Vagina (tissue), 2 donors: ENCODE data around the gene DMTF1. TPM values are rescaled to one million over a fixed set of nuclear protein-coding genes. Genes with fewer than 3 reads are reported as not detected.
"Not testable (repeated sequence)": the region's sequence is repeated elsewhere in the genome, so short reads cannot be mapped to it uniquely, and the experiment has no call there.

Source experiments
- DNase-seq, 2 donors: peaks; one replicate each; pipeline ENCODE4 v3.0.0-alpha.2; 2017; ENCODE audit errors: extremely low spot score in 2 of 2
- H3K27ac ChIP-seq: fragments of 200-600 bp; sonication (generic); one replicate; pipeline ENCODE4 v1.5.1; 2019
- H3K27me3 ChIP-seq: fragments of 200-600 bp; sonication (generic); one replicate; pipeline ENCODE4 v1.5.1; 2019
- H3K36me3 ChIP-seq, 2 donors: fragments of 200-600 bp; sonication (generic); one replicate each; pipeline ENCODE4 v1.5.1; 2017 to 2019
- H3K4me1 ChIP-seq: fragments of 200-600 bp; sonication (generic); one replicate; pipeline ENCODE4 v1.5.1; 2019
- H3K4me3 ChIP-seq, 2 donors: fragments of 200-600 bp; sonication (generic); 1 replicate in 1 of 2; 2 replicates in 1 of 2; pipeline ENCODE4 v1.5.1; 2016 to 2019
- H3K9me3 ChIP-seq: fragments of 200-600 bp; sonication (generic); one replicate; pipeline ENCODE4 v1.5.1; 2019
- CTCF ChIP-seq, 3 experiments: fragments of 450-650 bp in 2 of 3; fragments of 200-600 bp in 1 of 3; sonication (generic) in 1 of 3; IDR thresholded peaks; one replicate each; pipeline ENCODE4 v1.5.1; 2017 to 2019; ENCODE audit warnings: antibody characterized with exemption in 3 of 3, mild to moderate bottlenecking in 2 of 3, moderate library complexity in 2 of 3
- POLR2A ChIP-seq, 2 donors: fragments of 450-650 bp; IDR thresholded peaks; one replicate each; pipeline ENCODE4 v1.6.1; 2017; ENCODE audit warnings: antibody characterized with exemption in 2 of 2, mild to moderate bottlenecking in 2 of 2, moderate library complexity in 2 of 2
- POLR2AphosphoS5 ChIP-seq, 2 donors: sonication (generic); formaldehyde crosslinking; IDR thresholded peaks; one replicate each; pipeline ENCODE4 v1.9.0; 2017; ENCODE audit warnings: antibody characterized with exemption in 2 of 2, mild to moderate bottlenecking in 2 of 2, low read depth in 1 of 2; ENCODE audit not compliant: insufficient read depth in 1 of 2
- intact Hi-C: fragments of 100-400 bp; cut with DNase I; formaldehyde crosslinking; loops from one replicate; pipeline ENCODE4 v1.15.1; 2023
- total RNA-seq: library from RNA; depleted of rRNA; stranded (reverse); fragments of >200 nt; gene quantifications from one replicate; pipeline ENCODE4 v1.2.3, GENCODE V29; 2016

The DMTF1 gene
- total RNA-seq, 1 donor from 2014 or later = 86.9 TPM

GRCh38 chr7:87110778-87111177, 41.5 kb upstream of the DMTF1 start:
- H3K27ac ChIP-seq = no peak overlapping the region
- H3K9me3 ChIP-seq = no peaks in the 10 kb centered on the region
- no peak for DNase-seq
- H3K4me3 ChIP-seq = no peak overlapping the region
- no peaks in the 10 kb centered on the region for H3K36me3 ChIP-seq
- no peak for TF ChIP-seq POLR2AphosphoS5 (IDR thresholded peaks at IDR 0.05; ENCODE audit: insufficient read depth in 1 of 2, low read depth in 1 of 2)
- TF ChIP-seq POLR2A (IDR thresholded peaks at IDR 0.05) = no peak
- no peak for TF ChIP-seq CTCF (IDR thresholded peaks at IDR 0.05)
- H3K27me3 ChIP-seq = no peaks in the 10 kb centered on the region
- H3K4me1 ChIP-seq = no peaks in the 10 kb centered on the region
- intact Hi-C loops = no loop called here

DNA sequence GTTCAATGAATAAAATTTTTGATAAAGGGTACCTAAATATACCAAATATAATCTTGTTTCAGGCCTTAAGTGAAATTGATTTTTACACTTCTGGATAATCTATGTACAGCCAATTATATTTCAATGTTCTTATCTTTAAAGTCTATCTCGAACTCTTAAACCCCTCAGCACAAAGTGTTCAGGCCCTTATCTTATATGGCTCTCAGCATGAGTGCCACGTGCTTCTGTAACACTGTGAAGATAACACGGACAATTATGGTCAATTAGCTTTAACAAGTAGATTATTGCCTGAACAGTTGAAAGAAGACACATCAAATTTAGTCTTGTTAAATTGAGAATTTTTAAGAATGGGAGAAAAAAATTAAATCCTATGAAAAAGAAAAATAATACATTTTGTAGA, 40.4 kb upstream of the DMTF1 start:
- TF ChIP-seq POLR2AphosphoS5 (IDR thresholded peaks at IDR 0.05; ENCODE audit: insufficient read depth in 1 of 2, low read depth in 1 of 2) = no peak
- TF ChIP-seq POLR2A (IDR thresholded peaks at IDR 0.05) = no peak
- TF ChIP-seq CTCF (IDR thresholded peaks at IDR 0.05) = no peak
- H3K27ac ChIP-seq = no peak overlapping the region
- no peak overlapping the region for H3K4me3 ChIP-seq
- no peak for DNase-seq
- no peaks in the 10 kb centered on the region for H3K9me3 ChIP-seq
- no peaks in the 10 kb centered on the region for H3K36me3 ChIP-seq
- intact Hi-C loops = no loop called here
- H3K27me3 ChIP-seq = no peaks in the 10 kb centered on the region
- H3K4me1 ChIP-seq = no peaks in the 10 kb centered on the region

DNA sequence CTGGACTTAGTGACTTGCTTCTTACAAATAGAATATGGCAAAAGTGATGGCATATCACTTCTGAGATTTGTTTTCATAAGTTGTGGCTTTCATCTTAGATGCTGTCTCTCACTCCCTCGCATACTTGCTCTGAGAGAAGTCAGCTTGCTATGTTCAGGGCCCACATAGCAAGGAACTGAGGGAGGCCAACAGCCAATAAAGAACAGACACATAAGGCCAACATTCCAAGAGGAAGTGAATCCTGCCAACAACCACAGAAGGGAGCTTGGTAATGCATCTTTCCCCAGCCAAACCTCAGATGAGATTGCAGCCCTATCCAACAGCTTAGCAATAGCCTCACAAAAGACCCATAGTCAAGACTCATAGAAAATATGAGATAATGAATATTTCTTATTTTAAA, 39.2 kb upstream of the DMTF1 start:
- Histone ChIP-seq H3K27me3 (no peaks in the 10 kb centered on the region), H3K4me1 (no peaks in the 10 kb centered on the region), H3K9me3 (no peaks in the 10 kb centered on the region), H3K36me3 (no peaks in the 10 kb centered on the region), H3K4me3 (no peak overlapping the region), H3K27ac (no peak overlapping the region)
- TF ChIP-seq POLR2AphosphoS5 (IDR thresholded peaks at IDR 0.05; ENCODE audit: insufficient read depth in 1 of 2, low read depth in 1 of 2) = no peak
- TF ChIP-seq POLR2A (IDR thresholded peaks at IDR 0.05) = no peak
- TF ChIP-seq CTCF (IDR thresholded peaks at IDR 0.05) = no peak
- DNase-seq = no peak
- intact Hi-C loops = no loop called here

GRCh38 chr7:87113904-87114303, 38.3 kb upstream of the DMTF1 start:
- H3K36me3 ChIP-seq, H3K4me3 ChIP-seq, H3K27ac ChIP-seq, intact Hi-C loops, H3K4me1 ChIP-seq, H3K27me3 ChIP-seq, H3K9me3 ChIP-seq, DNase-seq: not testable (repeated sequence)

DNA sequence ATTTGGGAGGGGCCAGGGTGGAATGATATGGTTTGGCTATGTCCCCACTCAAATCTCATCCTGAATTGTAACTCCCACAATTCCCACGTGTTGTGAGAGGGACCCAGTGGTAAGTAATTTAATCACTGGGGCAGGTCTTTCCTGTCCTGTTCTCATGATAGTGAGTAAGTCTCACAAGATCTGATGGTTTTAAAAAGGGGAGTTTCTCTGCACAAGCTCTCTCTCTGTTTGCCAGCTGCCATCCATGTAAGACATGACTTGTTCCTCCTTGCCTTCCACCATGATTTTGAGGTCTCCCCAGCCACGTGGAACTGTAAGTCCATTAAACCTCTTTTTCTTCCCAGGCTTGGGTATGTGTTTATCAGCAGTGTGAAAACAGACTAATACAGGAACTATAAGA, 36.5 kb upstream of the DMTF1 start:
- H3K9me3 ChIP-seq, DNase-seq, H3K27me3 ChIP-seq, H3K36me3 ChIP-seq, H3K4me3 ChIP-seq, H3K27ac ChIP-seq, H3K4me1 ChIP-seq, intact Hi-C loops: not testable (repeated sequence)

DNA sequence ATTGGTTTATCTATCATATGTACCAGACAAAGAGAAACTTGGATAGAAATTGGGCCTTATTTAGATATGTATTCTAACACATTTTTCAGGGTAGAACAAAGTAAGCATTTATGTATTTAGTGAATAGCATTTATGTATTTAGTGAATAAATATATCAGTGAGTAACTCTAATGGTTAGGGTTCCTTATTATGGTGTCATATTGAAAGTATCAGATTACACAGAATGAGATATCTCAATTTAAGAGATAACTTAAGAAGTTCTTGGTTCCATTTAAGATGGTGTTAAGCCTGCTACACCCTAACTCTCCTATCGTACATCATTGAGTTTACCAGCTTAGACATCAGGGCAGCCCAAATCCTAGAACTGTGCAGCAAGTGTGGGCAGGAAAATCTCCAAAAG, 35.9 kb upstream of the DMTF1 start:
- Histone ChIP-seq H3K4me1 (no peaks in the 10 kb centered on the region), H3K27me3 (no peaks in the 10 kb centered on the region), H3K9me3 (no peaks in the 10 kb centered on the region), H3K36me3 (no peaks in the 10 kb centered on the region), H3K4me3 (no peak overlapping the region), H3K27ac (no peak overlapping the region)
- intact Hi-C loops = no loop called here
- TF ChIP-seq POLR2AphosphoS5 (IDR thresholded peaks at IDR 0.05; ENCODE audit: insufficient read depth in 1 of 2, low read depth in 1 of 2) = no peak
- no peak for TF ChIP-seq CTCF (IDR thresholded peaks at IDR 0.05)
- TF ChIP-seq POLR2A (IDR thresholded peaks at IDR 0.05) = no peak
- DNase-seq = no peak
